NT2/D1 (cell line): ENCODE results near the gene SLC2A13.

Experiments
- DNase-seq: peaks from one replicate; pipeline ENCODE4 v3.0.0-alpha.2; 2011; ENCODE audit warnings: low read depth, low spot score
- H3K27me3 ChIP-seq: 2 replicates; pipeline ENCODE4 v1.6.0; 2011; ENCODE audit warnings: mild to moderate bottlenecking; ENCODE audit not compliant: insufficient read length, insufficient read depth
- H3K36me3 ChIP-seq: 2 replicates; pipeline ENCODE4 v1.6.1; 2011; ENCODE audit warnings: mild to moderate bottlenecking, low read length, mixed read lengths; ENCODE audit not compliant: insufficient read depth, insufficient read length
- H3K4me1 ChIP-seq: 2 replicates; pipeline ENCODE4 v1.5.1; 2011; ENCODE audit not compliant: insufficient read depth, insufficient read length
- H3K4me3 ChIP-seq: 2 replicates; pipeline ENCODE4 v1.5.1; 2011; ENCODE audit warnings: low read depth; ENCODE audit not compliant: insufficient read length
- H3K9ac ChIP-seq: 2 replicates; pipeline ENCODE4 v1.6.0; 2011; ENCODE audit warnings: low read depth; ENCODE audit not compliant: insufficient read length
- H3K9me3 ChIP-seq: 2 replicates; pipeline ENCODE4 v1.5.1; 2011; ENCODE audit warnings: mild to moderate bottlenecking, low read length; ENCODE audit not compliant: insufficient read depth
- SUZ12 ChIP-seq: IDR thresholded peaks from 2 replicates; pipeline ENCODE4 v1.6.1; 2011; ENCODE audit not compliant: insufficient read length, insufficient read depth; ENCODE audit errors: extremely low read depth
- YY1 ChIP-seq: IDR thresholded peaks from 2 replicates; pipeline ENCODE4 v1.6.1; 2011; ENCODE audit not compliant: insufficient read length, insufficient read depth
- ZNF274 ChIP-seq: IDR thresholded peaks from 2 replicates; pipeline ENCODE4 v1.6.1; 2011; ENCODE audit warnings: mild to moderate bottlenecking, low read depth, low read length

Gene SLC2A13

GRCh38 chr12:40078266-40078665 is 27.6 kb downstream of the SLC2A13 start:
- DNase-seq: no peak
- H3K9me3 ChIP-seq: no peaks in the 10 kb centered on the region
- H3K36me3 ChIP-seq: no peaks in the 10 kb centered on the region
- H3K27me3 ChIP-seq: no peaks in the 10 kb centered on the region
- no peaks in the 10 kb centered on the region for H3K4me1 ChIP-seq
- H3K9ac ChIP-seq: no peak overlapping the region
- no peak overlapping the region for H3K4me3 ChIP-seq
- no peak for TF ChIP-seq SUZ12
- TF ChIP-seq ZNF274: no peak
- no peak for TF ChIP-seq YY1

GRCh38 chr12:40075458-40075857 is 30.4 kb downstream of the SLC2A13 start:
- no peaks in the 10 kb centered on the region for H3K9me3 ChIP-seq
- DNase-seq: no peak
- TF ChIP-seq ZNF274 (no peak), SUZ12 (no peak), YY1 (no peak)
- no peak overlapping the region for H3K4me3 ChIP-seq
- H3K36me3 ChIP-seq: no peaks in the 10 kb centered on the region
- no peaks in the 10 kb centered on the region for H3K27me3 ChIP-seq
- H3K9ac ChIP-seq: no peak overlapping the region
- H3K4me1 ChIP-seq: no peaks in the 10 kb centered on the region

GRCh38 chr12:40068416-40068815 is 37.5 kb downstream of the SLC2A13 start:
- no peak for DNase-seq
- Histone ChIP-seq H3K4me1 (no peaks in the 10 kb centered on the region), H3K4me3 (no peak overlapping the region), H3K9me3 (no peaks in the 10 kb centered on the region), H3K36me3 (no peaks in the 10 kb centered on the region), H3K9ac (no peak overlapping the region), H3K27me3 (no peaks in the 10 kb centered on the region)
- TF ChIP-seq ZNF274: no peak
- TF ChIP-seq YY1: no peak
- TF ChIP-seq SUZ12: no peak

GRCh38 chr12:40065636-40066035 is 40.2 kb downstream of the SLC2A13 start:
- Histone ChIP-seq H3K27me3 (no peaks in the 10 kb centered on the region), H3K9me3 (no peaks in the 10 kb centered on the region), H3K4me1 (no peaks in the 10 kb centered on the region), H3K36me3 (no peaks in the 10 kb centered on the region), H3K4me3 (no peak overlapping the region), H3K9ac (no peak overlapping the region)
- no peak for TF ChIP-seq ZNF274
- TF ChIP-seq YY1: no peak
- no peak for TF ChIP-seq SUZ12
- no peak for DNase-seq

- DNase-seq: no peak
- Histone ChIP-seq H3K9me3 (no peaks in the 10 kb centered on the region), H3K4me1 (no peaks in the 10 kb centered on the region), H3K36me3 (no peaks in the 10 kb centered on the region), H3K9ac (no peak overlapping the region), H3K4me3 (no peak overlapping the region), H3K27me3 (no peaks in the 10 kb centered on the region)
- no peak for TF ChIP-seq YY1
- TF ChIP-seq ZNF274: no peak
- TF ChIP-seq SUZ12: no peak
Observed at GRCh38 chr12:40063414-40063813, 42.5 kb downstream of the SLC2A13 start.

- Histone ChIP-seq H3K4me3 (no peak overlapping the region), H3K36me3 (no peaks in the 10 kb centered on the region), H3K9me3 (no peaks in the 10 kb centered on the region), H3K4me1 (no peaks in the 10 kb centered on the region), H3K27me3 (no peaks in the 10 kb centered on the region), H3K9ac (no peak overlapping the region)
- TF ChIP-seq ZNF274: no peak
- TF ChIP-seq SUZ12: no peak
- TF ChIP-seq YY1: no peak
- no peak for DNase-seq
Observed at GRCh38 chr12:40058721-40059190, 47.1 kb downstream of the SLC2A13 start.

GRCh38 chr12:40056373-40056772 is 49.5 kb downstream of the SLC2A13 start:
- Histone ChIP-seq H3K9me3 (no peaks in the 10 kb centered on the region), H3K9ac (no peak overlapping the region), H3K4me1 (no peaks in the 10 kb centered on the region), H3K27me3 (no peaks in the 10 kb centered on the region), H3K36me3 (no peaks in the 10 kb centered on the region), H3K4me3 (no peak overlapping the region)
- TF ChIP-seq SUZ12: no peak
- no peak for DNase-seq

- H3K36me3 ChIP-seq: no peaks in the 10 kb centered on the region
- DNase-seq: no peak
- no peaks in the 10 kb centered on the region for H3K27me3 ChIP-seq
- no peak overlapping the region for H3K4me3 ChIP-seq
- H3K9ac ChIP-seq: no peak overlapping the region
- no peaks in the 10 kb centered on the region for H3K9me3 ChIP-seq
- H3K4me1 ChIP-seq: no peaks in the 10 kb centered on the region
- TF ChIP-seq SUZ12 (no peak), ZNF274 (no peak), YY1 (no peak)
Observed at GRCh38 chr12:40055776-40056175, 50.1 kb downstream of the SLC2A13 start.
